Measurements from ENCODE around the gene COL3A1.

Gene COL3A1

GRCh38 chr2:188976545-188977268, 2.5 kb downstream of the COL3A1 start:
- no peak for DNase-seq

- no peak for DNase-seq
These were observed 3.1 kb downstream of the COL3A1 start for GRCh38 chr2:188977317-188977716.

GRCh38 chr2:188978291-188979081, 4.3 kb downstream of the COL3A1 start:
- DNase-seq = peak; percentile 19

- DNase-seq = no peak
These were observed 5.3 kb downstream of the COL3A1 start for GRCh38 chr2:188979187-188980114.

- DNase-seq = no peak
These were observed 9.4 kb downstream of the COL3A1 start for GRCh38 chr2:188983427-188984064.

- DNase-seq = no peak
These were observed 9.9 kb downstream of the COL3A1 start for GRCh38 chr2:188984065-188984491.

- DNase-seq = peak; percentile 11
These were observed 10.5 kb downstream of the COL3A1 start for GRCh38 chr2:188984680-188985079.

GRCh38 chr2:188986839-188987238, 12.7 kb downstream of the COL3A1 start:
- DNase-seq = no peak

- DNase-seq = no peak
These were observed 19.1 kb downstream of the COL3A1 start for GRCh38 chr2:188993247-188993646.

- no peak for DNase-seq
These were observed 23.1 kb downstream of the COL3A1 start for GRCh38 chr2:188997263-188997662.

GRCh38 chr2:189000221-189000620, 26.0 kb downstream of the COL3A1 start:
- no peak for DNase-seq

- DNase-seq = no peak
These were observed 27.9 kb downstream of the COL3A1 start for GRCh38 chr2:189002079-189002478.

GRCh38 chr2:189008555-189009262, 34.5 kb downstream of the COL3A1 start:
- DNase-seq = no peak

GRCh38 chr2:189010536-189010935, 36.4 kb downstream of the COL3A1 start:
- DNase-seq = no peak

- no peak for DNase-seq
These were observed 38.2 kb downstream of the COL3A1 start for GRCh38 chr2:189012351-189012750.

GRCh38 chr2:189013031-189013430, 38.9 kb downstream of the COL3A1 start:
- DNase-seq = no peak

- DNase-seq = no peak
These were observed 39.7 kb downstream of the COL3A1 start for GRCh38 chr2:189013671-189014448.

GRCh38 chr2:189014449-189015138, 40.4 kb downstream of the COL3A1 start:
- DNase-seq = no peak

GRCh38 chr2:189015359-189015758, 41.2 kb downstream of the COL3A1 start:
- DNase-seq = no peak

GRCh38 chr2:189016311-189016861, 42.2 kb downstream of the COL3A1 start:
- no peak for DNase-seq

All from T1000 (cell line).